GM12878 (cell line): ENCODE measurements around the gene PCK2. TPM values are rescaled to one million over a fixed set of nuclear protein-coding genes. Genes with fewer than 3 reads are reported as not detected.

ENCODE experiments used
- ATAC-seq: fragments of 200-7000 bp; cut with Tn5 transposase; 3 replicates; pipeline ENCODE4 v1.9.1; 2020; ENCODE audit warnings: mild to moderate bottlenecking, moderate library complexity
- BruUV-seq: library from RNA; stranded (reverse); fragments of 400-500 nt; replicated peaks from 2 replicates; lab custom pipeline; 2021; lab: Mats Ljungman, UMichigan
- CTCF ChIA-PET: fragments of 300-600 bp; sonication (Branson Sonifier 250); formaldehyde crosslinking; extraction: SDS; loops from one replicate; lab custom pipeline; 2021; ENCODE audit warnings: inconsistent platforms; lab: Yijun Ruan, JAX
- POLR2A ChIA-PET: fragments of 350-600 bp; formaldehyde crosslinking; extraction: SDS; loops from one replicate; lab custom pipeline; 2021; ENCODE audit warnings: inconsistent platforms; lab: Charles Lee
- RAD21 ChIA-PET: fragments of 300-600 bp; sonication (Branson Sonifier 250); formaldehyde crosslinking; loops from one replicate; lab custom pipeline; 2023; ENCODE audit warnings: antibody characterized with exemption; ENCODE audit not compliant: unreplicated experiment; lab: Charles Lee
- SMC1A ChIA-PET: fragments of 300-600 bp; sonication (Branson Sonifier 250); formaldehyde crosslinking; loops from one replicate; lab custom pipeline; 2023; ENCODE audit not compliant: unreplicated experiment, uncharacterized antibody; lab: Charles Lee
- DNase-seq: peaks from one replicate; pipeline ENCODE4 v3.0.0-alpha.2; 2011; ENCODE audit warnings: low read depth, low spot score
- FAIRE-seq: peaks from 3 replicates; lab custom pipeline; 2011; peaks lifted over from hg19 to GRCh38; lab: Jason Lieb, UNC
- H2AFZ ChIP-seq: 2 replicates; pipeline ENCODE4 v1.6.0; 2011; ENCODE audit warnings: low read depth, low read length, control low read depth; ENCODE audit not compliant: control insufficient read depth
- H3K27ac ChIP-seq: 2 replicates; pipeline ENCODE4 v1.5.1; 2011; ENCODE audit warnings: control low read depth; ENCODE audit not compliant: control insufficient read depth, insufficient read depth
- H3K27me3 ChIP-seq, 2 experiments: replicated peaks in 1 of 2; 2 replicates each; pipeline versions ENCODE4 v1.6.0 to v1.6.1; 2011; ENCODE audit warnings: low read length in 1 of 2; ENCODE audit not compliant: control insufficient read depth in 2 of 2, insufficient read depth in 2 of 2
- H3K36me3 ChIP-seq, 2 experiments: 2 replicates each; pipeline ENCODE4 v1.5.1; 2011; ENCODE audit warnings: low read length in 1 of 2; ENCODE audit not compliant: control insufficient read depth in 2 of 2, insufficient read depth in 2 of 2
- H3K4me1 ChIP-seq: 2 replicates; pipeline ENCODE4 v1.6.1; 2011; ENCODE audit warnings: mild to moderate bottlenecking, low read length, moderate library complexity, mixed read lengths; ENCODE audit not compliant: control insufficient read depth, insufficient read depth
- H3K4me2 ChIP-seq: 2 replicates; pipeline ENCODE4 v1.6.0; 2011; ENCODE audit warnings: control low read depth; ENCODE audit not compliant: control insufficient read depth, insufficient read depth
- H3K4me3 ChIP-seq: fragments of 200-600 bp; sonication (generic); 2 replicates; pipeline ENCODE4 v1.5.1; 2016
- H3K79me2 ChIP-seq: 2 replicates; pipeline ENCODE4 v1.6.0; 2011; ENCODE audit warnings: low read length; ENCODE audit not compliant: control insufficient read depth, insufficient read depth
- H3K9ac ChIP-seq: 2 replicates; pipeline ENCODE4 v1.8.0; 2011; ENCODE audit warnings: low read length, control low read depth, mixed read lengths; ENCODE audit not compliant: control insufficient read depth, insufficient read depth
- H3K9me3 ChIP-seq: replicated peaks from 3 replicates; pipeline ENCODE4 v1.5.1; 2011; ENCODE audit warnings: mild to moderate bottlenecking, low read length; ENCODE audit not compliant: control insufficient read depth, insufficient read depth
- H4K20me1 ChIP-seq: 2 replicates; pipeline ENCODE4 v1.6.0; 2011; ENCODE audit not compliant: control insufficient read depth, insufficient read depth
- ATF7 ChIP-seq: fragments of 450-650 bp; IDR thresholded peaks from 2 replicates; pipeline ENCODE4 v1.6.1; 2016; ENCODE audit warnings: low read depth, mild to moderate bottlenecking
- BMI1 ChIP-seq: fragments of 450-650 bp; IDR thresholded peaks from 2 replicates; pipeline ENCODE4 v1.6.1; 2016; ENCODE audit warnings: mild to moderate bottlenecking, moderate library complexity, borderline replicate concordance
- BRCA1 ChIP-seq: IDR thresholded peaks from 2 replicates; pipeline ENCODE4 v1.6.1; 2011; ENCODE audit warnings: low read depth, low read length, improper control_type of control experiment
- CHD1 ChIP-seq: IDR thresholded peaks from 2 replicates; pipeline ENCODE4 v1.6.1; 2012; ENCODE audit warnings: low read depth, low read length, improper control_type of control experiment
- CHD2 ChIP-seq: IDR thresholded peaks from 2 replicates; pipeline ENCODE4 v1.6.1; 2011; ENCODE audit warnings: low read depth, low read length, improper control_type of control experiment, borderline replicate concordance
- ETV6 ChIP-seq, 2 experiments: fragments of 450-650 bp in 1 of 2; IDR thresholded peaks in 1 of 2; conservative IDR thresholded peaks in 1 of 2; 2 replicates each; pipeline ENCODE4 v1.6.1; 2014; ENCODE audit warnings: antibody characterized with exemption in 1 of 2, borderline replicate concordance in 1 of 2, low read depth in 1 of 2, mild to moderate bottlenecking in 1 of 2, moderate library complexity in 1 of 2
- FOS ChIP-seq: IDR thresholded peaks from 3 replicates; pipeline ENCODE4 v1.6.1; 2011; ENCODE audit warnings: borderline replicate concordance; ENCODE audit not compliant: insufficient read length; ENCODE audit errors: extremely low read depth
- IKZF2 ChIP-seq, 2 experiments: fragments of 450-650 bp; IDR thresholded peaks; 2 replicates each; pipeline ENCODE4 v1.6.1; 2017; ENCODE audit warnings: mild to moderate bottlenecking in 2 of 2, moderate library complexity in 2 of 2
- NFIC ChIP-seq: IDR thresholded peaks from 2 replicates; pipeline ENCODE4 v1.6.1; 2012; ENCODE audit warnings: low read depth, mild to moderate bottlenecking, inconsistent platforms, low read length, moderate library complexity
- PAX5 ChIP-seq: IDR thresholded peaks from 2 replicates; pipeline ENCODE4 v1.6.1; 2011; ENCODE audit warnings: low read depth, low read length, borderline replicate concordance
- PAX8 ChIP-seq: fragments of 450-650 bp; IDR thresholded peaks from 2 replicates; pipeline ENCODE4 v1.6.1; 2017; ENCODE audit warnings: mild to moderate bottlenecking, moderate library complexity
- PBX3 ChIP-seq: IDR thresholded peaks from 2 replicates; pipeline ENCODE4 v1.6.1; 2011; ENCODE audit warnings: mild to moderate bottlenecking, low read depth, low read length, moderate library complexity; ENCODE audit not compliant: insufficient replicate concordance
- POLR2AphosphoS2 ChIP-seq: IDR thresholded peaks from 2 replicates; pipeline ENCODE4 v1.6.1; 2011; ENCODE audit warnings: low read depth, mild to moderate bottlenecking, low read length, improper control_type of control experiment, moderate library complexity
- RAD51 ChIP-seq: fragments of 450-650 bp; IDR thresholded peaks from 2 replicates; pipeline ENCODE4 v1.6.1; 2016; ENCODE audit warnings: moderate library complexity, mild to moderate bottlenecking, inconsistent platforms
- RELA ChIP-seq: fragments of 450-650 bp; IDR thresholded peaks from 2 replicates; pipeline ENCODE4 v1.8.0; 2014; ENCODE audit warnings: borderline replicate concordance; ENCODE audit not compliant: partially characterized antibody
- RELB ChIP-seq: fragments of 450-650 bp; IDR thresholded peaks from 2 replicates; pipeline ENCODE4 v1.6.1; 2017; ENCODE audit warnings: low read depth, mild to moderate bottlenecking, moderate library complexity
- SMAD1 ChIP-seq: fragments of 450-650 bp; IDR thresholded peaks from 2 replicates; pipeline ENCODE4 v1.6.1; 2018; ENCODE audit warnings: mild to moderate bottlenecking, low read depth; ENCODE audit not compliant: partially characterized antibody
- STAT1 ChIP-seq: fragments of 450-650 bp; conservative IDR thresholded peaks from 2 replicates; pipeline ENCODE4 v1.6.1; 2014; ENCODE audit warnings: antibody characterized with exemption, mild to moderate bottlenecking
- USF1 ChIP-seq: IDR thresholded peaks from 2 replicates; pipeline ENCODE4 v1.6.1; 2011; ENCODE audit warnings: borderline replicate concordance, low read depth, mild to moderate bottlenecking, moderate library complexity, mixed read lengths, low read length; ENCODE audit not compliant: insufficient read depth; ENCODE audit errors: extremely low read length
- ZNF217 ChIP-seq: fragments of 450-650 bp; IDR thresholded peaks from 2 replicates; pipeline ENCODE4 v1.6.1; 2017; ENCODE audit warnings: antibody characterized with exemption, mild to moderate bottlenecking
- WGBS: methylation state at CpG from one replicate; pipeline ENCODE4 v1.1.6; 2016; ENCODE audit warnings: low lambda C conversion rate; ENCODE audit not compliant: insufficient replicate concordance, insufficient coverage; ENCODE audit errors: missing lambda C conversion rate; 5-methylcytosine and 5-hydroxymethylcytosine counted together
- in situ Hi-C: fragments of 300-500 bp; cut with MboI; formaldehyde crosslinking; loops from 9 replicates; pipeline ENCODE4 v1.14.3; 2018; ENCODE audit warnings: mixed read lengths
- intact Hi-C: fragments of 100-400 bp; cut with micrococcal nuclease; formaldehyde crosslinking; loops from one replicate; pipeline ENCODE4 v1.14.2; 2022; ENCODE audit not compliant: unreplicated experiment
- polyA plus RNA-seq, 11 experiments: library from polyadenylated mRNA; depleted of rRNA in 4 of 11; unstranded in 6 of 11; stranded (reverse) in 5 of 11; fragments of >200 nt; fragmentation: Nextera tagmentation in 4 of 11; fragmentation: Illumina TruSeq in 1 of 11; extraction: Ambion mirVana in 4 of 11; extraction: Trizol in 1 of 11; gene quantifications; 1 replicate in 1 of 11; 2 replicates in 10 of 11; pipeline versions ENCODE4 v1.2.1 to v1.2.3, GENCODE V29; 2011 to 2016; ENCODE audit warnings: inconsistent platforms in 2 of 11, missing spikeins in 2 of 11, low read depth in 1 of 11
- total RNA-seq, 4 experiments: library from RNA; depleted of rRNA in 3 of 4; stranded (reverse); fragments of >200 nt in 3 of 4; fragmentation: Illumina TruSeq in 1 of 4; extraction: Trizol in 1 of 4; gene quantifications; 2 replicates each; pipeline versions ENCODE4 v1.2.1 to v1.2.3, GENCODE V29; 2013 to 2021

The PCK2 gene
- total and polyA plus RNA-seq, 10 of the 15 experiments (the other 5 are each of a cell fraction or from before 2014, with no cell fraction given) = 6.6 to 110 (median 44.6) TPM

- H3K27ac ChIP-seq = peak within 1 kb of the TSS; percentile 94
- intact Hi-C loops (loop anchor here (5.0 kb wide), 1 partner anchor 151 kb away; the partner anchor contains the start of genes DHRS1 and NOP9), in situ Hi-C loops (no loop called here)
- 2% methylated on average over 18 of the region's 25 CpGs for WGBS
- peak within 1 kb of the TSS; percentile 88 for H3K4me2 ChIP-seq
- H3K4me1 ChIP-seq = peaks cover 14% of the 10 kb centered on the region
- ATAC-seq (peak; percentile 81), DNase-seq (peak; percentile 93), FAIRE-seq (peak; percentile 81)
- peak within 1 kb of the TSS; percentile 88 for H3K9ac ChIP-seq
- no peaks in the 10 kb centered on the region for H3K27me3 ChIP-seq
- ChIA-PET POLR2A (interaction anchor here (0.6 to 5.8 kb wide), 24 partner anchors 9 to 826 kb away, joined by 3 to 99 read pairs (median 8); partner anchors contain the start of genes CHMP4A, CIDEB, DCAF11 and IPO4), RAD21 (interaction anchor here (0.6 to 3.9 kb wide), 19 partner anchors 9 to 163 kb away, joined by 3 to 37 read pairs (median 6); partner anchors contain the start of genes CHMP4A, CIDEB, DCAF11 and IPO4), SMC1A (interaction anchor here (0.6 to 4.8 kb wide), 13 partner anchors 10 to 1177 kb away, joined by 3 to 54 read pairs (median 7); partner anchors contain the start of genes DCAF11, IPO4, IRF9 and NRL), CTCF (interaction anchor here (0.7 to 8.2 kb wide), 15 partner anchors 10 to 285 kb away, joined by 3 to 63 read pairs (median 6); partner anchors contain the start of genes CHMP4A, CIDEB, DCAF11 and IRF9)
- no peaks in the 10 kb centered on the region; the same call in 2 of the 3 replicates for H3K9me3 ChIP-seq
- H3K4me3 ChIP-seq = peak within 1 kb of the TSS; percentile 82
- peaks cover 61% of the 10 kb centered on the region for H3K79me2 ChIP-seq
- peaks cover 15 to 44% of the 10 kb centered on the region in 2 experiments for H3K36me3 ChIP-seq
- BruUV-seq = no TSS peak
- no peaks in the 10 kb centered on the region for H4K20me1 ChIP-seq
- peak within 1 kb of the TSS; percentile 66 for H2AFZ ChIP-seq
- TF ChIP-seq PAX8 = no peak
- TF ChIP-seq RELA = no peak
- no peak for TF ChIP-seq ETV6 (conservative IDR thresholded peaks at IDR 0.05 in 1 of 2, IDR thresholded peaks at IDR 0.05 in 1 of 2; ENCODE audit: borderline replicate concordance in 1 of 2, low read depth in 1 of 2)
- no peak for TF ChIP-seq ZNF217
- TF ChIP-seq FOS = no peak
- TF ChIP-seq NFIC = no peak
- TF ChIP-seq PAX5 = 0 out of 2 replicates have a peak, but pooled peaks have one; percentile 38
- TF ChIP-seq USF1 = no peak
- TF ChIP-seq PBX3 = no peak
- TF ChIP-seq SMAD1 = no peak
- TF ChIP-seq RAD51 = no peak
- TF ChIP-seq IKZF2 (IDR thresholded peaks at IDR 0.05) = peak; percentile 53 to 66; a peak in 2 of 4 replicates
- no peak for TF ChIP-seq BMI1
- peak; percentile 41; the same call in 1 of the 2 replicates for TF ChIP-seq POLR2AphosphoS2
- TF ChIP-seq CHD2 = peak; percentile 51; the same call in 1 of the 2 replicates
- no peak for TF ChIP-seq ATF7
- no peak for TF ChIP-seq RELB
- no peak for TF ChIP-seq BRCA1
- no peak for TF ChIP-seq STAT1
- no peak for TF ChIP-seq CHD1
Measured at GRCh38 chr14:24146453-24146977, 52.4 kb downstream of the PCK2 start, which contains the start of gene PSME2. Gene PSME2 (minus strand): TSS chr14:24146610. CDS start chr14:24146581, 29 bp downstream.
